Gastrocnemius medialis (tissue), 4 donors: ENCODE results near the gene PRSS38.

Source experiments
- CTCF ChIP-seq, 5 experiments: fragments of 450-650 bp in 3 of 5; fragments of 200-600 bp in 2 of 5; sonication (generic) in 2 of 5; IDR thresholded peaks in 4 of 5; conservative IDR thresholded peaks in 1 of 5; 1 replicate in 4 of 5; 2 replicates in 1 of 5; pipeline ENCODE4 v1.5.1; 2016 to 2019; ENCODE audit warnings: antibody characterized with exemption in 5 of 5, mild to moderate bottlenecking in 3 of 5, moderate library complexity in 3 of 5
- POLR2A ChIP-seq, 2 donors: fragments of 450-650 bp; IDR thresholded peaks; one replicate each; pipeline ENCODE4 v1.6.1; 2017; ENCODE audit warnings: antibody characterized with exemption in 2 of 2, mild to moderate bottlenecking in 2 of 2, moderate library complexity in 2 of 2

GRCh38 chr1:227779021-227779441, 36.4 kb upstream of the PRSS38 start:
- TF ChIP-seq CTCF (IDR thresholded peaks at IDR 0.05 in 4 of 5, conservative IDR thresholded peaks at IDR 0.05 in 1 of 5) (no peak), POLR2A (IDR thresholded peaks at IDR 0.05) (no peak)
